HCT116 (cell line): ENCODE data around the gene SCGB1A1. TPM values are rescaled to one million over a fixed set of nuclear protein-coding genes. Genes with fewer than 3 reads are reported as not detected.

Experiments
- ATAC-seq: fragments of 200-7000 bp; cut with Tn5 transposase; 2 replicates; pipeline ENCODE4 v1.9.1; 2020; ENCODE audit warnings: mild to moderate bottlenecking, moderate library complexity
- BruUV-seq: library from RNA; stranded (reverse); fragments of 400-500 nt; replicated peaks from 2 replicates; lab custom pipeline; 2021; lab: Mats Ljungman, UMichigan
- CTCF ChIA-PET: fragments of 300-600 bp; sonication (Branson Sonifier 250); formaldehyde crosslinking; loops from one replicate; lab custom pipeline; 2021; ENCODE audit warnings: antibody characterized with exemption; lab: Charles Lee
- POLR2A ChIA-PET: fragments of 300-600, 350-600 bp; sonication (Branson Sonifier 250); formaldehyde crosslinking; loops from one replicate; lab custom pipeline; 2021; ENCODE audit warnings: antibody characterized with exemption; lab: Charles Lee
- RAD21 ChIA-PET, 2 experiments: fragments of 300-600 bp; sonication (Branson Sonifier 250); formaldehyde crosslinking; loops; one replicate each; lab custom pipeline; 2023; ENCODE audit warnings: low total read pairs in 2 of 2; ENCODE audit not compliant: uncharacterized antibody in 2 of 2, unreplicated experiment in 2 of 2, low non-redundant PET in 1 of 2; lab: Charles Lee
- DNase-seq: peaks from one replicate; pipeline ENCODE4 v3.0.0-alpha.2; 2010; ENCODE audit warnings: low read depth, low spot score
- H2AFZ ChIP-seq: fragments of 200-600 bp; shearing (Covaris generic), sonication (generic); 2 replicates; pipeline ENCODE4 v1.6.1; 2017; ENCODE audit warnings: low read depth, mixed run types, mixed read lengths, antibody characterized with exemption, low read length; ENCODE audit not compliant: poor library complexity, severe bottlenecking
- H3K27ac ChIP-seq: 2 replicates; pipeline ENCODE4 v1.5.1; 2012; ENCODE audit warnings: low read depth, low read length
- H3K27me3 ChIP-seq: fragments of 200-600 bp; sonication (generic); 2 replicates; pipeline ENCODE4 v1.6.1; 2016; ENCODE audit warnings: mixed run types, low read length, mixed read lengths; ENCODE audit not compliant: insufficient read depth
- H3K36me3 ChIP-seq, 2 experiments: fragments of 200-500 bp in 1 of 2; fragments of 200-600 bp in 1 of 2; sonication (Bioruptor generic) in 1 of 2; sonication (generic) in 1 of 2; 2 replicates each; pipeline versions ENCODE4 v1.5.1 to v1.6.1; 2014 to 2016; ENCODE audit warnings: low read length in 2 of 2, inconsistent platforms in 1 of 2, mixed read lengths in 1 of 2, mixed run types in 1 of 2; ENCODE audit not compliant: insufficient read depth in 2 of 2, control insufficient read depth in 1 of 2
- H3K4me1 ChIP-seq, 2 experiments: fragments of 200-600 bp in 1 of 2; sonication (generic) in 1 of 2; 2 replicates each; pipeline versions ENCODE4 v1.5.1 to v1.6.1; 2012 to 2017; ENCODE audit warnings: low read length in 2 of 2, inconsistent platforms in 1 of 2, mild to moderate bottlenecking in 1 of 2, mixed read lengths in 1 of 2, mixed run types in 1 of 2, moderate library complexity in 1 of 2; ENCODE audit not compliant: insufficient read depth in 2 of 2, control insufficient read depth in 1 of 2
- H3K4me2 ChIP-seq: fragments of 200-600 bp; sonication (generic); 2 replicates; pipeline ENCODE4 v1.6.1; 2017; ENCODE audit warnings: mixed run types, low read length, mixed read lengths
- H3K4me3 ChIP-seq, 2 experiments: fragments of 200-600 bp in 1 of 2; sonication (generic) in 1 of 2; replicated peaks in 1 of 2; 2 replicates each; pipeline ENCODE4 v1.5.1; 2011 to 2016; ENCODE audit warnings: low read length in 2 of 2, control low read depth in 1 of 2, low read depth in 1 of 2, mild to moderate bottlenecking in 1 of 2, mixed read lengths in 1 of 2, mixed run types in 1 of 2
- H3K79me2 ChIP-seq: fragments of 200-600 bp; sonication (generic); 2 replicates; pipeline ENCODE4 v1.6.1; 2017; ENCODE audit warnings: mild to moderate bottlenecking, mixed run types, low read length, moderate library complexity, mixed read lengths; ENCODE audit not compliant: insufficient read depth
- H3K9ac ChIP-seq: fragments of 200-600 bp; sonication (generic); 2 replicates; pipeline ENCODE4 v1.6.1; 2016; ENCODE audit warnings: low read length, mixed read lengths
- H3K9me2 ChIP-seq: fragments of 200-600 bp; sonication (generic), shearing (Covaris generic); 2 replicates; pipeline ENCODE4 v1.6.1; 2017; ENCODE audit warnings: mixed run types, mild to moderate bottlenecking, moderate library complexity; ENCODE audit not compliant: insufficient read depth
- H3K9me3 ChIP-seq, 2 experiments: fragments of 200-500 bp in 1 of 2; fragments of 200-600 bp in 1 of 2; sonication (Bioruptor generic) in 1 of 2; sonication (generic) in 1 of 2; 2 replicates each; pipeline ENCODE4 v1.6.1; 2014 to 2017; ENCODE audit warnings: low read length in 2 of 2, mixed read lengths in 2 of 2, inconsistent platforms in 1 of 2, low read depth in 1 of 2, mild to moderate bottlenecking in 1 of 2, mixed run types in 1 of 2, moderate library complexity in 1 of 2; ENCODE audit not compliant: control insufficient read depth in 1 of 2, insufficient read depth in 1 of 2
- H4K20me1 ChIP-seq: fragments of 200-600 bp; sonication (generic), shearing (Covaris generic); 2 replicates; pipeline ENCODE4 v1.6.1; 2017; ENCODE audit warnings: mixed run types, mild to moderate bottlenecking, moderate library complexity; ENCODE audit not compliant: insufficient read depth
- CBX3 ChIP-seq: IDR thresholded peaks from 2 replicates; pipeline ENCODE4 v1.6.1; 2012; ENCODE audit warnings: low read depth
- CEBPB ChIP-seq: IDR thresholded peaks from 2 replicates; pipeline ENCODE4 v1.6.1; 2012; ENCODE audit warnings: low read depth
- EGR1 ChIP-seq: IDR thresholded peaks from 2 replicates; pipeline ENCODE4 v1.6.1; 2012; ENCODE audit warnings: low read depth
- ELF1 ChIP-seq: IDR thresholded peaks from 2 replicates; pipeline ENCODE4 v1.6.1; 2012; ENCODE audit warnings: low read depth, borderline replicate concordance
- EZH2phosphoT487 ChIP-seq: fragments of 200-600 bp; IDR thresholded peaks from 2 replicates; pipeline ENCODE4 v1.6.1; 2018; ENCODE audit warnings: antibody characterized with exemption, borderline replicate concordance
- FOSL1 ChIP-seq: IDR thresholded peaks from 2 replicates; pipeline ENCODE4 v1.6.1; 2012; ENCODE audit warnings: low read depth
- JUND ChIP-seq: IDR thresholded peaks from 2 replicates; pipeline ENCODE4 v1.6.1; 2012
- RAD21 ChIP-seq: IDR thresholded peaks from 2 replicates; pipeline ENCODE4 v1.6.1; 2012; ENCODE audit warnings: low read depth, mild to moderate bottlenecking
- SIN3A ChIP-seq: IDR thresholded peaks from 2 replicates; pipeline ENCODE4 v1.6.1; 2012; ENCODE audit warnings: low read depth
- SP1 ChIP-seq: IDR thresholded peaks from 2 replicates; pipeline ENCODE4 v1.6.1; 2012; ENCODE audit warnings: low read depth
- TCF7L2 ChIP-seq: IDR thresholded peaks from 2 replicates; pipeline ENCODE4 v1.7.0; 2011; ENCODE audit warnings: borderline replicate concordance, inconsistent platforms; ENCODE audit not compliant: insufficient read depth, insufficient read length; ENCODE audit errors: extremely low read depth
- intact Hi-C: fragments of 100-400 bp; cut with micrococcal nuclease; formaldehyde crosslinking; loops from 2 replicates; pipeline ENCODE4 v1.10.0; 2022
- total RNA-seq: library from RNA; stranded (reverse); gene quantifications from one replicate; pipeline ENCODE4 v1.2.1, GENCODE V29; 2021; ENCODE audit not compliant: unreplicated experiment
- TF ChIP-seq, protein P1 (sequence below): IDR thresholded peaks from 2 replicates; pipeline ENCODE4 v1.6.1; 2012
- TF ChIP-seq, protein P2 (sequence below): IDR thresholded peaks from 2 replicates; pipeline ENCODE4 v1.6.1; 2012
- TF ChIP-seq, protein P3 (sequence below), 3 experiments: fragments of 200-600 bp in 1 of 3; sonication (generic) in 1 of 3; IDR thresholded peaks in 2 of 3; conservative IDR thresholded peaks in 1 of 3; 2 replicates each; pipeline ENCODE4 v1.5.1; 2012 to 2017; ENCODE audit warnings: low read depth in 2 of 3, low read length in 2 of 3, antibody characterized with exemption in 1 of 3, borderline replicate concordance in 1 of 3, control low read depth in 1 of 3, mild to moderate bottlenecking in 1 of 3, mixed read lengths in 1 of 3, mixed run types in 1 of 3, moderate library complexity in 1 of 3; ENCODE audit not compliant: insufficient read depth in 1 of 3

Gene SCGB1A1
- total RNA-seq, 1 experiment from 2014 or later, result 2.0 TPM

DNA sequence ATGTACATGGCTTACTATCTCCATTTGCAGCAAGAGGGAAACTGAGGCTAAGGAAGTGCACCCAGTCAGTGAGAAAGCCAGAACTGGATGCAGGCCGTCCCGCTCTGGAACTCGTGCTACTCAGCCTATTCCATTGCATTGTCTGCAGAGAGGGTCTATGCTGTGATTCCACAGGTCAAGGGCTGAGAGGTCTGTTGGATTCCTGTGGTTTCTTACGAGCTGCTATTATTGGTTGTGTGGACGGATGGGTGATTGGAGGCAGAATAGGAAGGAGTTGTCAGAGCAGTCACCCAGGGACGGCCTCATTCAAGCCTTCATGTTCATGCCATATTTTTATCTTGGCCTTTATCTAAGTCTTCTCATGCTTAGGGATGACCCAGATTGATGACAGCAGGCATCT is 33.4 kb downstream of the SCGB1A1 start:
- TF ChIP-seq, protein P1, sequence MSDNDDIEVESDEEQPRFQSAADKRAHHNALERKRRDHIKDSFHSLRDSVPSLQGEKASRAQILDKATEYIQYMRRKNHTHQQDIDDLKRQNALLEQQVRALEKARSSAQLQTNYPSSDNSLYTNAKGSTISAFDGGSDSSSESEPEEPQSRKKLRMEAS, result no peak
- no peak for TF ChIP-seq SIN3A
- no peak for TF ChIP-seq FOSL1
- no peak for TF ChIP-seq EGR1
- TF ChIP-seq, protein P2, sequence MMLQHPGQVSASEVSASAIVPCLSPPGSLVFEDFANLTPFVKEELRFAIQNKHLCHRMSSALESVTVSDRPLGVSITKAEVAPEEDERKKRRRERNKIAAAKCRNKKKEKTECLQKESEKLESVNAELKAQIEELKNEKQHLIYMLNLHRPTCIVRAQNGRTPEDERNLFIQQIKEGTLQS, result no peak
- Histone ChIP-seq H3K27ac (no peak overlapping the region), H3K9ac (no peak overlapping the region), H3K79me2 (no peaks in the 10 kb centered on the region), H3K4me2 (no peak overlapping the region), H3K27me3 (peaks cover 2% of the 10 kb centered on the region; the same call in 1 of the 2 replicates), H4K20me1 (no peaks in the 10 kb centered on the region), H2AFZ (no peak overlapping the region), H3K9me2 (no peaks in the 10 kb centered on the region), H3K4me1 (peaks cover 5 to 8% of the 10 kb centered on the region in 2 experiments; a peak in 3 of 4 replicates), H3K4me3 (no peak overlapping the region), H3K36me3 (no peaks in the 10 kb centered on the region), H3K9me3 (no peaks in the 10 kb centered on the region)
- ChIA-PET RAD21 (no interaction called here), CTCF (interaction anchor here (3.5 kb wide), 1 partner anchor 28 kb away, joined by 11 read pairs; no protein-coding TSS in a partner anchor), POLR2A (no interaction called here)
- DNase-seq, result no peak
- intact Hi-C loops, result no loop called here
- ATAC-seq, result no peak
- BruUV-seq, result no TSS peak

DNA sequence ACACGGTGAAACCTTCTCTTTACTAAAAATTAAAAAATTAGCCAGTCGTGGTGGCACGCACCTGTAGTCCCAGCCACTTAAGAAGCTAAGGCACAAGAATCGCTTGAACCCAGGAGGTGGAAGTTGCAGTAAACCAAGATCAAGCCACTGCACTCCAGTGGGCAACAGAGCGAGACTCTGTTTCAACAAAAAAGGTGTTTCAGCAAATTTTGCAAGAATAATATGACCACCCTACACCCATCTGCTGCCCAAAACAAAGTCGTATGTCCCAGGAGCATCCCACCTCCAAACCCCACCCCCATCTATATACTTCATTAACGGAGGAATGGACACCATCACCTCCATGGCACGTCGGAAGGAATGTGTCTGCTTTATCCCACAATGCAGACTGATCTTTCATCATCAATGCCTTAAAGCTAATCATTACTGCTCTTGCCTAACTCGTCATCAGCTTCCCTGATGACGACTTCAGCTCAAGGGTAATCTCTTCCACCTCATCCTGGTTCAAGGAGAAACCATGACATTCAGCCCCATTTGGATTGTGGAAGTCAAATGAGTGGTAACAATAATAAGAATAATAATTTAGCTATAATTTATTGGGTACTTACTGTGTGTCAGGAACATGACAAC is 34.1 kb downstream of the SCGB1A1 start:
- H2AFZ ChIP-seq, result no peak overlapping the region
- no peak overlapping the region for H3K9ac ChIP-seq
- peaks cover 5 to 8% of the 10 kb centered on the region in 2 experiments; a peak in 3 of 4 replicates for H3K4me1 ChIP-seq
- ChIA-PET RAD21 (no interaction called here), POLR2A (no interaction called here), CTCF (no interaction called here)
- BruUV-seq, result no TSS peak
- no peak overlapping the region for H3K4me2 ChIP-seq
- H3K9me2 ChIP-seq, result no peaks in the 10 kb centered on the region
- DNase-seq (no peak), ATAC-seq (no peak)
- H3K9me3 ChIP-seq, result no peaks in the 10 kb centered on the region
- H3K4me3 ChIP-seq, result no peak overlapping the region
- H3K79me2 ChIP-seq, result no peaks in the 10 kb centered on the region
- H4K20me1 ChIP-seq, result no peaks in the 10 kb centered on the region
- no peaks in the 10 kb centered on the region for H3K27me3 ChIP-seq
- no peaks in the 10 kb centered on the region for H3K36me3 ChIP-seq
- intact Hi-C loops, result no loop called here
- H3K27ac ChIP-seq, result no peak overlapping the region
- no peak for TF ChIP-seq ELF1
- TF ChIP-seq, protein P1, result no peak
- TF ChIP-seq CEBPB, result no peak
- TF ChIP-seq, protein P3, sequence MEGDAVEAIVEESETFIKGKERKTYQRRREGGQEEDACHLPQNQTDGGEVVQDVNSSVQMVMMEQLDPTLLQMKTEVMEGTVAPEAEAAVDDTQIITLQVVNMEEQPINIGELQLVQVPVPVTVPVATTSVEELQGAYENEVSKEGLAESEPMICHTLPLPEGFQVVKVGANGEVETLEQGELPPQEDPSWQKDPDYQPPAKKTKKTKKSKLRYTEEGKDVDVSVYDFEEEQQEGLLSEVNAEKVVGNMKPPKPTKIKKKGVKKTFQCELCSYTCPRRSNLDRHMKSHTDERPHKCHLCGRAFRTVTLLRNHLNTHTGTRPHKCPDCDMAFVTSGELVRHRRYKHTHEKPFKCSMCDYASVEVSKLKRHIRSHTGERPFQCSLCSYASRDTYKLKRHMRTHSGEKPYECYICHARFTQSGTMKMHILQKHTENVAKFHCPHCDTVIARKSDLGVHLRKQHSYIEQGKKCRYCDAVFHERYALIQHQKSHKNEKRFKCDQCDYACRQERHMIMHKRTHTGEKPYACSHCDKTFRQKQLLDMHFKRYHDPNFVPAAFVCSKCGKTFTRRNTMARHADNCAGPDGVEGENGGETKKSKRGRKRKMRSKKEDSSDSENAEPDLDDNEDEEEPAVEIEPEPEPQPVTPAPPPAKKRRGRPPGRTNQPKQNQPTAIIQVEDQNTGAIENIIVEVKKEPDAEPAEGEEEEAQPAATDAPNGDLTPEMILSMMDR (IDR thresholded peaks at IDR 0.05 in 2 of 3, conservative IDR thresholded peaks at IDR 0.05 in 1 of 3; ENCODE audit: borderline replicate concordance in 1 of 3, insufficient read depth in 1 of 3, low read depth in 2 of 3, low read length in 2 of 3), result no peak
- TF ChIP-seq TCF7L2, result no peak
- no peak for TF ChIP-seq EZH2phosphoT487
- no peak for TF ChIP-seq SP1
- TF ChIP-seq RAD21, result no peak
- no peak for TF ChIP-seq EGR1
- TF ChIP-seq CBX3, result no peak
- no peak for TF ChIP-seq JUND
